ENCODE results near the gene LMOD3. TPM values are rescaled to one million over a fixed set of nuclear protein-coding genes. Genes with fewer than 3 reads are reported as not detected.

Gene LMOD3
- total RNA-seq, 2 donors from 2014 or later, result 33.1 to 110 TPM

DNA sequence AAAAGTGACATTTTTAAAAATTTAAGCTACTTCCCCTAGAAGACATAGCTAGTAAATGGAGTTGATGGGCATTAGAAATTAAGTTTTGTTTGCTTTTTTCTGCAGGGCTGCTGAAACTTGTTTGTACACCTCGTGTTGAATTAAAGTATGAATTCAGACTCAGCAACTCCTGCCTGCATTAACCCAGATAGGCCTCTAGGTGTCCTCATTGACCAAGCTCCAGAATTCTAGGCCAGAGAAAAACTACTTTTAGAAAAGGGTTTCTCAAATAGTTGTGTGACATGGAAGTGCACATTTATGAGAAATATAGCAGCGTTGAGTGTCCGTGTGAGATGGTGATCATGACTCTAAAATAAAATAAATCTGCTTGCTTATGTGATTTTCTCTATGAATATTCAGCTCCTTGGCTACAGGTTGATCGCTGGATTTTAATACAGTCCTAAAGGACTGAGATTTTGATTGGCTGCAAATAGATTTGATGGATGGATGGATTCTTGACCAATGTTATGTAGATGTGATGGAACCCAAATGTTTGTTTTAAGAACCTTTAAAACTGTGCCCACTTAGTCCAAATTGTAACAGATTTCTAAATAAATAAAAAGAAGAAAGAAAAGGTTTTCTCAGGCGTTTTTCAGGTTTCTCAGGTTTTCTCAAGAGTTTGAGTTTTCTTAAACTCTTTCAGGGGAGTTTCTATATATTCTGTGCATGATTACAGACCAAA is 39.4 kb upstream of the LMOD3 start:
- Histone ChIP-seq H3K27me3 (no peaks in the 10 kb centered on the region), H3K27ac (no peak overlapping the region), H3K9me3 (no peaks in the 10 kb centered on the region), H3K4me1 (no peaks in the 10 kb centered on the region), H3K4me3 (no peak overlapping the region), H3K36me3 (no peaks in the 10 kb centered on the region)
- no peak for DNase-seq (ENCODE audit: low spot score)
- TF ChIP-seq, protein P1, sequence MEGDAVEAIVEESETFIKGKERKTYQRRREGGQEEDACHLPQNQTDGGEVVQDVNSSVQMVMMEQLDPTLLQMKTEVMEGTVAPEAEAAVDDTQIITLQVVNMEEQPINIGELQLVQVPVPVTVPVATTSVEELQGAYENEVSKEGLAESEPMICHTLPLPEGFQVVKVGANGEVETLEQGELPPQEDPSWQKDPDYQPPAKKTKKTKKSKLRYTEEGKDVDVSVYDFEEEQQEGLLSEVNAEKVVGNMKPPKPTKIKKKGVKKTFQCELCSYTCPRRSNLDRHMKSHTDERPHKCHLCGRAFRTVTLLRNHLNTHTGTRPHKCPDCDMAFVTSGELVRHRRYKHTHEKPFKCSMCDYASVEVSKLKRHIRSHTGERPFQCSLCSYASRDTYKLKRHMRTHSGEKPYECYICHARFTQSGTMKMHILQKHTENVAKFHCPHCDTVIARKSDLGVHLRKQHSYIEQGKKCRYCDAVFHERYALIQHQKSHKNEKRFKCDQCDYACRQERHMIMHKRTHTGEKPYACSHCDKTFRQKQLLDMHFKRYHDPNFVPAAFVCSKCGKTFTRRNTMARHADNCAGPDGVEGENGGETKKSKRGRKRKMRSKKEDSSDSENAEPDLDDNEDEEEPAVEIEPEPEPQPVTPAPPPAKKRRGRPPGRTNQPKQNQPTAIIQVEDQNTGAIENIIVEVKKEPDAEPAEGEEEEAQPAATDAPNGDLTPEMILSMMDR (IDR thresholded peaks at IDR 0.05), result peak; percentile 95 to 96

DNA sequence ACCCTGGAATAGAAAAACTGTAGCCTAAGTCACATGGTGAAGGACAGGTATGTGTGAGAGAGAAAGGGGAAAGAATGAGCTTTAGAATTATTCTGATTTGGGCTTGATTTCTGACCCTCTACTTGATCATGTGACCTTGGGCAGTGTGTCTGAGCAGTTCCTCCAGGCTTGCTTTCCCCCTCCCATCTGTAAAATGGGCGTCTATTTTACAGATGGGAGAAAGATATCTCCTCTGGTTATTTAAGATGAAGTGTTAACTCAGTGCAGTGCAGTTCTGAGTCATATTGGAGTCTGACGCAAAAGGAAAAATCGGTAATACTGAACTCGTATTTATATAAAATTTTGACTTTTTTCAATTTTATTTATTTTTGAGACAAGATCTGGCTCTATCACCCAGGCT is 38.1 kb upstream of the LMOD3 start:
- no peaks in the 10 kb centered on the region for H3K27me3 ChIP-seq
- DNase-seq (ENCODE audit: low spot score), result no peak
- H3K4me1 ChIP-seq, result no peaks in the 10 kb centered on the region
- no peaks in the 10 kb centered on the region for H3K9me3 ChIP-seq
- TF ChIP-seq, protein P1 (IDR thresholded peaks at IDR 0.05), result no peak
- no peaks in the 10 kb centered on the region for H3K36me3 ChIP-seq
- no peak overlapping the region for H3K4me3 ChIP-seq
- H3K27ac ChIP-seq, result no peak overlapping the region

DNA sequence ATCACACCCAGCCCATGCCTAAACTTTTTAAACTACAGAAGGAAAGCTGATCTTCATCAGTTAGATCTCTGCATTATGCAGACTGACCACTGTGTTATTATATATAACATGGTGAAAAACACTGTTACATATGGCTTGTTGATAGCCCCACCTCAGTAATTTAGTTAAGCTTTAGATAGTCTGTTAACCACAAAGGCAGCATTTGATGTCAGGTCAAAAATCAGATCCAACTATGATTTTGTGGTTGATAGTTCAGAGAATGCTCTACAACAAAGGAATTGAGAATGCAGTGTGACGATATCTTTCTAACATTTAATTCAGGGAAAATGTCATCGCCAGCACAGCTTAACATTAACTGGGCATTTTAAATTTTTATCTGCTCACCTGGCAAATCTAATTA is 37.7 kb upstream of the LMOD3 start:
- DNase-seq (ENCODE audit: low spot score), result no peak
- Histone ChIP-seq H3K9me3 (no peaks in the 10 kb centered on the region), H3K36me3 (no peaks in the 10 kb centered on the region), H3K27ac (no peak overlapping the region), H3K4me3 (no peak overlapping the region), H3K27me3 (no peaks in the 10 kb centered on the region), H3K4me1 (no peaks in the 10 kb centered on the region)
- TF ChIP-seq, protein P1 (IDR thresholded peaks at IDR 0.05), result no peak

DNA sequence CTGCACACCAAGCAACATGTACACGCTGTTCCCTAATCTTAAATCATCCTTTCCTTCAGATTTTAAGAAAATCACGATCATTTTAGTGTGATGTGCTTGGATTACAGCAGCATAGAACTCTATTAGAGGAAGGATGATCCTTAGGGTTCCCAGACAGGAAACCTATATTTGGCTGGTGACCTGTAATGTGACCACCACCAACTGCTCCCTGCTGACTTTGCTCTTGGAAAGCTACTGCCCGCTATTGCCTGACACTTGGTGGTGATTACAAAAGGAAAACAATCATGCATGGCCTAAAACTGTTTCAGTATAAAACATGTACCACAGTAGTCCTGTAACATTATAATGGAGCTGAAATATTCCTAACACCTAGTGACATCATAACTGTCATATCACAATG is 27.2 kb upstream of the LMOD3 start:
- Histone ChIP-seq H3K4me1 (no peaks in the 10 kb centered on the region), H3K36me3 (no peaks in the 10 kb centered on the region), H3K4me3 (no peak overlapping the region), H3K9me3 (no peaks in the 10 kb centered on the region), H3K27ac (no peak overlapping the region), H3K27me3 (no peaks in the 10 kb centered on the region)
- TF ChIP-seq, protein P1 (IDR thresholded peaks at IDR 0.05), result no peak
- no peak for DNase-seq (ENCODE audit: low spot score)

DNA sequence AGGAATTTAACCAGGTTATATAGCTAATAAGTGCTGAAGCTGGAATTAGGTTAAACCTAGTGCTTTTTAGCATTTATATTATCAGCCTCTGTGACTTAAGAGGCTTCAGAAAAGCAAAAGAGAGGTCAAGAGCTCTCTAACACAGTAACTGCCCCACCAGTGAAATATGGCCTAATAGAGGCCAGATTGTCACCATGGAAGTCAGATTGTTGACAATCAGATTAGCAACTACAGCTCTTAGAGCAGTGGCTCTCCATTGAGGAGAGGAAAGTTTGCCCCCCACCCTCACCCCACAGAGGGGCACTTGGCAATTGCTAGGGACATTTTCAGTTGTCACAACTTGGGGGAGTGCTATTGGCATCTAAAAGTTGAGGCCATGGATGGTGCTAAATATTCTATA is 23.3 kb upstream of the LMOD3 start:
- no peaks in the 10 kb centered on the region for H3K9me3 ChIP-seq
- H3K4me3 ChIP-seq, result no peak overlapping the region
- no peak for DNase-seq (ENCODE audit: low spot score)
- H3K36me3 ChIP-seq, result no peaks in the 10 kb centered on the region
- no peaks in the 10 kb centered on the region for H3K27me3 ChIP-seq
- TF ChIP-seq, protein P1 (IDR thresholded peaks at IDR 0.05), result no peak
- peaks cover 0 to 6% of the 10 kb centered on the region in 2 donors for H3K4me1 ChIP-seq
- no peak overlapping the region for H3K27ac ChIP-seq
